Stimulated activated CD4-positive, alpha-beta T cell treated with anti-CD3 and anti-CD28 coated beads, Interleukin-12 subunit alpha, Interleukin-12 subunit beta, amount 100 ng/mL, for 4 hours (primary cell): ENCODE data around the gene TMEM35B.
"Not testable (repeated sequence)": the region's sequence is repeated elsewhere in the genome, so short reads cannot be mapped to it uniquely, and the experiment has no call there.

Source experiments
- DNase-seq: peaks from one replicate; pipeline ENCODE4 v3.0.0-alpha.2; 2020

Gene TMEM35B

DNA sequence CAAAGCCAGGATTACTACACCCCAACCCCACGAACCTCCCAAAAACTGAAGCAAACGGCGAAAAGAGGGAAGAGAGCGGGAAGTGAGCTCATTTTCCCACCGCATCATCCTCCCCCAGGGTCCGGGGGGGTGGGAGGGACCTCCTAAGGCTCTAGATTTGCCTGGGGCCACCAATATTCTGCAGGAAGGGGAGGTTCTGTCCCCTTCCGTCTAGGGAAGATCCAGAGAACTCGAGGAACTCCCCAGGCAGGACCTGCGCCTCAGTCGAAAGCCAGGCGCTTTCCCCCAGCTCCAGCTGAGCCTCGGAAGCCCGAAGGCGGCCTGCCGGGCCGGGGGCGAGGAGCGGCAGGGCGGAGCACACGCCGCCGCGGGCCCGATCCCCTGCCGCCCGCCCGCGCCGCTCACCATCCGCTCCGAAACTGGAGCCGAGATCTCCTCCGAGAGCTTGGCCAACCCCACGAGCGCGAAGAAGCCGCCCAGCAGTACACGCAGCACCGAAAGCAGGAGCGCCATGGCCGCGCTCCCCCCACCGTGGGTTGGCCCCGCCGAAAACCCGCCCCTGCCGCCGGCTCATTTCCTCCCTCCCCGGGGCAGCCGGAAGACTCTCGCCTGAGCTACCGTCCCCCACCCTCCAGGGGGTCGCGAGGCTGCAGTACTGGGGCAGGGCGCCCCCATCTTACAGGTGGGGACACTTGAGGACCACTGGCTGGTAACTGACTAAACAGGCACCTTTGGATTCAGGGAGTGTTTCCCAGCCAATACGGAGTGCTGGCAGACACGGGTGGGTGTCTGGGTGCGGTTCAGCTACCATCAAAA is at the start of gene TMEM35B:
Gene TMEM35B (minus strand): TSS at position 555 of the 816 bp plus-strand sequence. CDS start 42 bp downstream, at position 513.
- peak; percentile 77 for DNase-seq

DNA sequence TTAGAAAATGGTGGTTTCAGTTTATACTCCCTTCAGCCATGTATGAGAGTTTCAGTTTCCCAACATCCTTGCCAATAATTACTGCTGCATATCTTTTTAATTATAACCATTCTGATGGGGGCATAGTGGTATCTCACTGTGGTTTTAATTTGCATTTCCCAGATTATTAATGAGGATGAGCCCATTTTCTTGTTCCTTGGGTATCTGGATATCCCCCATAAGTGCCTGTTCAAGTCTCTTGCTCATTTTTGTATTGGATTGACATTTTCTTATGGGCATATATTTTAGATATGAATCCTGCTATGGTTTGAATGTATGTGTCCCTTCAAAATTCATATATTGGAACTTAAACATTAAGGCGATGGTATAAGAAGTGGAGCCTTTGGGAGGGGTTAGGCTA is 48.2 kb upstream of the TMEM35B start:
- DNase-seq: no peak

DNA sequence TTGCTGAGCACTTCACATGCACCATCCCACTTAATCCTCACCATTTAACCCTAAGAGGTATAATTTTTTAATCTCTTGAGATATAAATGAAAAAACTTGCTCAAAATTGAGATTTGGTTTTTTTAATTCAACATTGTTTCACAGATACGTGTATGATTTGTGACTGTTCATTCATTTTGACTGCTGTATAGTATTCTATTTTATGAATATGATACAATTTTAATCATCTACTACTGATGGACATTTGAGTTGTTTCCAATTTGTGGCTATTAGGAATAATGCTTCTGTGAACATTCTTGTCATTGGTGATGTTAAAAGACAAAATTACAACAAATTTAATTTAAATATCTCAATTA is 47.2 kb upstream of the TMEM35B start:
- no peak for DNase-seq

DNA sequence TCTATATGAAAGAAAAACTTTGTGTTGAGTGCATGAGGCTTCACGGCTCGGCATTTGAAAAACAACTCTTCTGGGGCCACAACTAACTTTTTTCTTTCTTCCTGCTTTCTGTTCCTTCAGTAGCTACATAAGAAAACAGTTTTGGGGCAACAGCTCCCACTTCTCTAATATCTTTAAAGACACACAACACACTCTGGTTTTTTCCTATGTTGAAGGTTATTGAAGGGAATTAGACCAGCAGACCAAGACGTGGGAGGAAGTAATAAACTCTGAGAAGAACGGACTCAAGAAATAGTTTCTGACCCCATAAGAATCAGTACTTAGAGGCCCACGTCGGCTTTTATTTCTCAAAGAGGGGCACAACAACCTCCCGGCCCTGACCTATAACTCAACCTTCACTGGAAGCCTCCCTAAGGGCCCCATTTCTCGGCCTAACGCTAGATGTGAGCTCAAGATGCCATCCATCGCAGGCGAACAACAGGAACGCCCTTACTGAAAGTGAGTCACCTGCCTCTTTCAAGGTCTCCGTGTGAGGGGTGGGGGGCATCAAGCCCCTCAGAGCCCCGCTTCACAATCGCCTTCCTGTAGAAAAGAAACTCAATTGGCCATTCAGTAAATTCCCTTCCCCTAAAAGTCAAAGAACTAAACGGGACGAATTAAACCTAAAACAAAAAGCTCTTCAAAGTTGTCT is 45.8 kb upstream of the TMEM35B start:
- peak; percentile 33 for DNase-seq

DNA sequence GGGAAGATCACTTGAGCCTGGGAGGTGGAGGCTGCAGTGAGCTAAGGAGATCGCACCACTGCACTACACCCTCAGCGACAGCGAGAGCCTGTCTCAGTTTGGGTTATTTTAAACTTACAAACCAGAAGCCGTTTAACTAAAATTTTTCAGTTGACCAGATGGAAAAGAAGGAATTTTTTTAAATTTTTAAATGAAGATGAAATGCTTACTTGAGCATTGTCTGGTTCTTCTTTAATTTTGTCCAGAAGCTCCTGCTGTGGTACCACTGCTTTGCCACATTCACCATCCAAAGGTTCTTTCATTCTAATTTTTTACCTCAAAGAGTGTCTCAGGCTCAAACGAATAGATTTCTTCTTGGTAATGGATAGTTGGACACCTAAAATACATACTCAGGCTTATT is 45.2 kb upstream of the TMEM35B start:
- no peak for DNase-seq

DNA sequence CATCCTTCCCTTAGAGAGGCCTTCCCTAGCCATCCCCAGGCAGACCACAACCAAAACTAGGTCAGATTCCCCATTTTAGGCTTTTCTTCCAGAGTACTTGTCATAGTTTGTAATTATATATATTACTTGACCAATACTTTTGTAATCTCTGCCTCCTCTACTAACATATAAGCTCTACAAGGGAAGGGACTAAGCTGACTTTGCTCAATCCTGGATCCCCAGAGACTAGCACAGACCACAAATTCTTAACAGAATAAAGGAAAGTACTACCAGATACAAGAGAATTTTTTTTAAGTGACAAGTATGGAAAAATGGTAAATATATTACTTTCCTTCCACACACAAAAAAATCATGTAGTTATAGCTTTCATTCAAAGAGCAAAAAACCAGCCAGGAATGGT is 44.6 kb upstream of the TMEM35B start:
- no peak for DNase-seq

DNA sequence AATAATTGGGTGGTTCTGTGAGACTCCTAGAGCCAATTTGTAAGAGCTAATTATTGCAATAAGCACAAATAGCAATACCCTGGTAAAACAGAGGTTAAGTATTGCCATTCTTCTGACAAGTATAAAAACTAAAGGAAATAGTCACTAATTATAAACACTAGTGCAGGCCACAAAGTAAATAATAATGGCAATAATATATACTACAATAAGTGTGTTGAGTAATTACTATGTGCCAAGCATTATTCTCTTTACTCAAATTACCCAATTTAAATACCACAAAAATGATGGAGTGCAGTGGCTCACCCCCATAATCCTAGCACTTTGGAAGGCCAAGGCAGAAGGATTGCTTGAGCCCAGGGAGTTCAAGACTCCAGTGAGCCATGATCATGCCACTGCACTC is 31.3 kb upstream of the TMEM35B start:
- DNase-seq: no peak

DNA sequence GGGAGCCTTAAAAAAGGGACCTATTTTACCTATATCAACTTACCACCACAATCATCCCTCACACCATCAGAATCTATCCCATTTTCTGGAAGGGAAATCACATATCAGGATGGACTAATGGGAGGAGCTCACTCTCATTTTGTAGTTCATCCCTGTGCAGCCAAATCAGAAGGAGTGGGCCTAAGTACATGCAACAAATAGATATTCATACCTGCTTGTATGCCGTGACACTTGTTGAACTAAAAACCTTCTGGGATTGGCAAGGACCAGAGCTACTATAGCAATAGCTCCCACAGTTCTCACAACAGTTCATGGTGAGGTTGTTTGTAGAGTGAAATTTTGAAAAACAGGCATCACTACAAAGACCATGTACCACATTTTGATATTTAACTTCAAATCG is 29.3 kb upstream of the TMEM35B start:
- no peak for DNase-seq

DNA sequence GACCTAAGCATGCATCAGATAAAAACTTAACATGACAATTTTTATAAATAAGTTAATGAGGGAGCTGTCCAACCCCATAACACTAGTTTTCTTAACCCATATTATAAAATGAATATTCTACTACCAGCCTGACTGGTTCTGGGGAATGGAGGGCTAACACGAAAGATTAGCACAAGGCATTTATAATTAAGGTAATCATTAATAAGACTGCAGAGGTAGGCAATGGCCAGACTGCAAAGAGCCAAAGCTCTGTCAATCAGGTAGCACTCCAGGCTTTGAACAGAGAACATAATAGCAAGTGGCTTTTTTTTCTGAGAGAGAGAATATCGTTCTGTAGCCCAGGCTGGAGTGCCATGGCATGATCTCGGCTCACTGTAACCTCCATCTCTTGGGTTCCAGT is 20.6 kb upstream of the TMEM35B start:
- DNase-seq: no peak

DNA sequence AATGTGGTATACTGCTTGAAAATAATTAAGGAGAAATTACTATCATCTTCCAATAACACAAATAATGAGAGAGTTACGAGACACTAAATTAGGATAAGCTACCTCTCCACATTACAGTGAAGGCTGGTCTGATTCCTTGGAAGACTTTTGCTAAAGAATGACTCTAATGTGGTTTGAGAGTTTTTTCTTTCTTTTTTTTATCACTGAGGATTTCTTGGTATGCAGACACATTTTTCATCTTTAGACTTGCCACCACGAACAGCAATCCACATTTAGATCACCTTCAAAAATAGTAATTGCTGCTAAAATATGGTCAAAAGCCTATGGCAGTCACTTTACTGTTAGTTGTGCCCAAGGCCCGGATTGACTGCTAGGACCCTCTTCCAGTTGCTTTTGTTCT is 16.6 kb upstream of the TMEM35B start:
- DNase-seq: no peak

DNA sequence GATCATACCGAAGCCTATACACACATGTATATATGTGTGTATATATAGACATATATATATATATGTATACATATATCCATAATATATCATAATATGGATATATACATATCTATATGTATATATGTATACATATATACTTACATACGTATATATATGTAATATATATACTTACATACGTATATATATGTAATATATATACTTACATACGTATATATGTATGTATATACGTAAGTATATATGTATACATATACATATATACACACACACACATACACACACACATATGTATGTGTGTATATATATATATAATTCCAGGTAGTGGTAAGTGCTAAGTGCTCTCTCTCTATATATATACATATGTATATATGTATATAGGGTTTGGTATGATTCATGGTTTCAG is 9.7 kb upstream of the TMEM35B start:
- DNase-seq: no peak

DNA sequence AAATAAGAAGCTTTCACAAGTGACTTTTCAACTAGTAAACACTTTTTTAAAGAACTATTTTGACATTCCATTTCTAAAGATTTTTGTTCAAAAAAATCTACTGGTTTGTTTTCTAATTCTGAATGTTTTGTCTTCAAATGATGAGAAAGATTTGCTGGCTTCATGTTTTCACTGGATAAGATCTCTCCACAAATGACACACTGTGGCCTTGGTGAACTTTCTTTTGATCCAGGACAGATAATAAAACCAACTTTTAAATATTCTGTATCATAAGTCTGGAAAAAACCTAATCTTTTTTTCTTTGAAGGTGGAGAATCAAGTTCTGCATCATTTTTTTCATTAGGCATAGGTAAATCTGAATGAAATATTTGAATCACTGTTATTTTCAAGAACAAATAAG is 3.4 kb upstream of the TMEM35B start:
- DNase-seq: no peak

DNA sequence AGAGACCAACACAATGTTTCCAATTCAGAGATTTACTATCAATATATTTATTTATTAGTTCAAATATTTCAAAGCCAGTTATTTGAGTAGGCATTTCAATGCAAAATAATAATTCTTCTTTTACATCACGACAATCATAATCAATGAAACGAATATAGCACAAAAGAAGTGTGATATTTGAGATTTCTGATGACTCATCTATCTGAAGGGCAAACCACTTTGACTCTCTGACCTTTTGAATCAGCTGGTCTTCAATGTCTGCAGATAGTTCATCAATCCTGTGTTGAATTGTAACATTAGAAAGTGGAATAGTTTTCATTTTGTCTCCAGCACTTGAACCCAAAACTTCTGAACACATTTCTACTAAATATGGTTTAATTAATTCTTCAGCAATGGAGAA is 3.0 kb upstream of the TMEM35B start:
- DNase-seq: no peak

DNA sequence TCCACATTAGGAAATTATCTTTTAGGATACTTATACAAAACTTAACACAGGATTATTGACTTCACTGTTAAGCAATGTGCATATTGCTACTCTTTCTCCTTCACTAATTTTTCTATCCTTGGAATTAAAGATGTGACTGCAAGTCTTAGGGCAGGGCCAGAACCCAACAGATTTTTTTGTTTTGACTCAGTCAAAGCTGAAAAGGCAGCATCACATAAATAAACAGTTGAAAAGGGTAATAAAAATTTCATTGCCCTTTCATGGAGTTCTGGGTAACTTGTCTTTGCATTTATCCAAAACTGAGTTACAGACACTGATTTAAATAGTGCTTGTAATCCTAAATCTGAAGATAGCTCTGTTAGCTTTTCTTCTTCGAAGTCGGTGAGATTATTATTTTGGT is 1.9 kb upstream of the TMEM35B start:
- no peak for DNase-seq

DNA sequence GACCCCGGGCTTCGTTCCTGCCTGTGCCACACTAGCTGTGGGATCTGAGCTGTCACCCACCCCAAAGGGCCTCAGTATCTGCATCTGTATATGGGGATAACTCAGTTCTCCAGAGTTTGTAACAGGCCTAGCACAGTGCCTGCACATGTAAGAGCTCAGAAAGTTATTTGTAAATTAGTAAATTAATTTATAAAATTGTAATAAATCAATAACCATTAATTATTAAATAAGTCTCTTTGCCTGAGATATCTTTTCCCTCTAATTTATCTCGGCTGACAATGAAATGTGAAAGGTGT is 410 bp upstream of the TMEM35B start:
- DNase-seq: not testable (repeated sequence)

DNA sequence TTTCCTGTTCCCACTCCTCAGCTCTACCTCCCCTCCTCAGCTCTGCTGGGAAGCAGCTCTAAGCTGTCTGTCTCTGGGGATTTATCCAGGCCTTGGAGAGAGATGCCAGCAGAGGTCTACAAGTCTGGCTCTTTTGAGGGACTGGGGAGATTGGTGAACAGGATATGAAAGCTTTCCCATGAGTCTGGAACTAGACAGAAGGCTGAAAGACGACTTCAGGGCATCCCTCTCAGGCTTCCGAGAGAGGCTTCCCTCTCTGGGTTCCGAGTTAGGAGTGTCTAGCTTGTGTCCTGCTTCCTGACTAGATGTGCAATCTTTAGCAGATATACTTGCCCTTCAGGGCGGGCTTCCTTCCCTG is 733 bp downstream of the TMEM35B start:
- no peak for DNase-seq

DNA sequence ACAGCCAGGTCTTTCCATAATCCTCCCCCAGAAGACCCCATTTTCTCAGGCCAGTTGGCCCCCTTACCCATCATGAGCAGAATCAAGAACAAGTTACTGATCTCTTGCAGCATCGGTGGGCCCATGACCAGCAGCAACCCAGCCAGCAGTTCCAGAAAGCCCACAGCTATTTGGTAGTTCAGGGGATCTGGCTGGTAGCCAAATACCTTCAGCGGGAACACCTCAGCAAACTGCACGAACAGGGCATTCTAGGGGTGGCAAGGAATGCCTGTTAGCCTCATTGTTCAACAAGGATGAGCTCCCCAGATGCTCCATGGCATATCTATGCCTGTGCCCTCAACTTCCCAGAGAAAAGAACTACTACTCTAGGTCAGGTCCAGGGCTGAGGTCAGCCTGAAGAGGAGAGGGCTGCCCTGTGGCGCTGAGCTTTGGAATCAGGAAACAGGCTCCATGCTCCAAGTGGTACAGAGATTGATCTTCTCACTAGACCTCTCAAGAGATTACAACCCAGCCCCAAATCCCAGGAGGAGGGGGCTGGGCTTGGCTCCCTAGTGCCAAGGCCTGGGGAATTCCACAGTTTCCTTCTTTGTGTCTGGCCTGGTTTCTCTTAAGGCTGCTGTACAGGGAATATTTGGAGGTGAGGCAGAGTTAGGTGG is 1.3 kb downstream of the TMEM35B start:
- DNase-seq: no peak

DNA sequence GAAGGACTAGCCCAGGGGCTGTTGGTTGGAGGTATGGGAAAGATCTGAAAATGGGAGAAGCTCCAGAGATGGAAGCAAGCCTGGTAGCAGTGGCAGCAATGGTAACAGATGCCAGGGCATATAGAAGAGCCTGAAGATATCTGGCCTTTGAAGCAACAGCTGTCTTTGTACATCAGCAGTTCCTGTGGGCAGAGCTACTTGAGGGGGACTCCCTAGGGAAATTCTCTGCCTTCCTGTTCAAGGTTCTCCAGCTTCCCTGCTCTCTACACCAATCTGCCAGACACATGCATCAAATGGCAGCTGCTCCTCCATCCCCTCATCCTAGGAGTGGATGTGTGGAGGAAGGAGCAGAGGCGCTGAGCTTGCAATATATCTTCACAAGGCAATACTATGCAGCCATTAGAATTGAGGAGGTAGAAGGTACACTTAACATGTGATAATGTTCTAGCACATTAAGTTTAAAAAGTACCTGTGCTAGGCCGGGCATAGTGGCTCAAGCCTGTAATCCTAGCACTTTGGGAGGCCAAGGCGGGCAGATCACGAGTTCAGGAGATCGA is 2.2 kb downstream of the TMEM35B start:
- DNase-seq: no peak

DNA sequence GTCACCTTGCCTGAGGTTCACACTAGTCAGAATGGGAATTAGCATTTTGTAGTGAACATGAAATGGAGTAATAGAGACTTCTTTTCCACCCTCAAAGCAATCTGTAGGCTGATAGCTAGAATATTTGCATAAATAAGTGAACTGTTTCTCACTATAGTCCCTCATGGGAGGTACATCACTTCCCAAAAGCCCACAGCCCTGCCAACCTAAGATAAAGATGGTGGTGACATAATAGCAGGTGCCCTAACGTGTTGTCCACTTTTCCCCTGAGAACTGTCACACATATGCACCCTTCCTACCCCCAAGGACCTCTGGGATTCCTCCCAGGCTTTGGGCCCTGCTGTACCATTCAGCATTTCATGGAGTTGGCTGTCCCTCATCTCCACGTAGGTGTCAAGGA is 4.4 kb downstream of the TMEM35B start:
- no peak for DNase-seq

DNA sequence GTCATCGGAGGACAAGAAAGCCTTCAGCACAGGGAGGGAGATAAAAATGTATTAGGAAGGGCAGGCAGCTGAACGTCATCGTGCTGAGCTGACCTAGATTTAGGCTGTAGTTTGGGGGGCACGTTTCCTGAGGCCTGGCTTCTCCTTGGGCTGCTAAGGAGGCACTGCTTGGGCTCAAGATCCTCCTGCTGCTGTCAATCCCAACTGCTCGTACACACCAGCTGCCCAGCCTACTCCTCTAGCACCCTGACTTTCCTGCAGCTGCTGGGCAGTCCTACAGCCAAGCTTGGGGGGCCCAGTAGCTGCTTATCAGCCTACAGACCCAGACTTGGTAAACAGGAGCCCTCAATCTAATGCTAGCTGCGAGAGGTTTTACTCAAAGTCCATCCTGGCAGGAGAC is 6.2 kb downstream of the TMEM35B start:
- DNase-seq: no peak

DNA sequence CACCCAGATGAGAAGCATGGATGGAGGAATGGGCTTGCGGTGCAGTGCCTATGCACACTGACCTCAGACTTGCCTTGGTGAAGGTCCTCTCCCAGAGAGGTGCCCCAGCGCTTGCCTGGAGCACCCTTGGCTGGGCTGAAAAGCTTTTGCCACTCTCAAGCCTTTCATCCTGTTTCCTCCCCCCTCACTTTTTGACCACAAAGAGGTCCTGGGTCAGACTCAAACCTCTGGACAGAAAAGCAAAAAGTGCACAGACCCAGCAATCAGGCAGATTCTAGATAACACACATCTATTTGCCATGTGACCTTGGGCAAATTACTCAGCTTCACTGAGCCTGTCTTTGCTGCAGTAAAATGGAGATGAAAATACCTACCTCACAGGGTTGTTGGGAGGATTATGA is 7.3 kb downstream of the TMEM35B start:
- no peak for DNase-seq

DNA sequence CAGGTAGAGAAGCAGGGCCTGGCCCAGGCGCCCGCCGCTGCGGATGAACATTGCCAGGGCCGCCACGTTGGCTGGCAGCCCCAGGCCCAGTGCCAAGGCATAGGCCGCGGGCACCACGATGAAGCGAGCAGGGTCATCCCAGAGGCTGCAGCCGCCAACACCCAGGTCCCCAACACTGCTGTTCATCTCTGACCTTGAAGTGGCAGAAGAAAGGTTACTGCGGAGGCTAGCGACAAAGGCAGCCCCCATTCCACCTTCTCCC is 8.0 kb downstream of the TMEM35B start:
- DNase-seq: no peak

DNA sequence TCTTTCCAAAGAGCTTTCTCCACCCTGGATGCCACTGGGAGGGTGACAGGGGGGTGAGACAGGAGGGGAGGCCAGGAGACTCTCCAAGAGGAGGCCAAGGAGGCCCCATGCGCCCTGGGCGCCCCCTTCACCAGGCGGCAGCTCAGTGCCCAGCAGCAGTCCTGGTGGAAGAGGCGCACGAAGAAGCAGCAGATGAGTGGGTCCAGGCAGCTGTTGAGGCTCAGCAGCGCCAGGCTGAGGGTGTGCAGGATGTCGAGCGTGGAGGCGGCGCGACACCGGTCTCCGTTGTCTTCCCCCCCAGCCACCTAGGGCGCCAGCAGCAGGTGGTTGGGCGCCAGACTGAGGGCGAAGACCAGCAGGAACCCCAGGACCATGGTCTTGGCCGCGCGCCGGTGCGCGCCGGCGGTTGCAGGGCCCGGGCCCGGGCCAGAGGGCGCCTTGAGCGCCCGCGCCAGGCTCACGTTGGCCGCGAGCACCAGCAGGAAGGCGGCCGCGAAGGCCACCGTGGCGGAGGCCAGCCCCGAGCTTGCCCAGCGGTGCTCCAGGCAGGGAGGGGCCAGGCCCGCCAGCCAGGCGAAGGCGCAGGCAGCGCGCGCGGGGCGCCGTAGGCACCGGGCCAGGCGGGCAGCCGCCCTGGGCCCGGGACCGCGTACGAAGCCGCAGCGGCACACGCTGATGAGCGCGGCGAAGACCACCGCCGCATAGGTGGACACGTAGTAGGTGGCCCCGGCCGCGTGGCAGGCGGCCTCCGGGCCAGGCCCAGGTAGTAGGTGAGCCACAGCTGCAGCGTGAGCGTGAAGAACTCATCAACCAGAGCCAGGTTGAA is 8.6 kb downstream of the TMEM35B start:
- DNase-seq: no peak

DNA sequence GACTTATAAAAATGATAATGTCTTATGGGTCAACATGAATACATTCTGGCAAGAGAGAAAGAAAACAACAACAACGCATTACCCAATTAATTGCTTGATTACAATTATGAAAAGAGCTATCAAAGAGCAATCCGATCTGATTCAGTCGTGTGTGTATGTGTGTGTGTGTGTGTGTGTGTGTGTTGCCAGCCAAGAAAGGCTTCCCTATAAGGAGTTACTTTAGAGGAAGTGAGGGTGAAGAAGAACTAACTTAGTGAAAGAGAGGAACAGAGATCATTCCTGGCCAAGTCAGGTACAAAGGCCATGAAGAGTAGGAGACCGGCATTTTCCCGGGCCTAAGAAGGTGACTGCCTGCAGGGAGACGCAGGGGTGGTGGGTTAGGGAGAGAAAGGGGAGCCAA is 9.4 kb downstream of the TMEM35B start:
- DNase-seq: no peak
